Head of caudate nucleus (tissue), 42 donors: ENCODE data around the gene OR52E4.

Source experiments
- DNase-seq, 42 donors: peaks; one replicate each; pipeline versions ENCODE4 v3.0.0 to v3.0.0-alpha.2; 2020 to 2021; ENCODE audit warnings: mixed read lengths in 7 of 42
- intact Hi-C: fragments of 100-400 bp; cut with DNase I; formaldehyde crosslinking; loops from one replicate; pipeline ENCODE4 v1.15.0; 2022

The OR52E4 gene

GRCh38 chr11:5923794-5924193 lies 43.4 kb downstream of the OR52E4 start:
- intact Hi-C loops, result no loop called here
- DNase-seq, result no peak

GRCh38 chr11:5928271-5928670 lies 47.8 kb downstream of the OR52E4 start:
- DNase-seq, result no peak
- intact Hi-C loops, result no loop called here

- intact Hi-C loops, result no loop called here
- no peak for DNase-seq
Measured at GRCh38 chr11:5928811-5929210, 48.4 kb downstream of the OR52E4 start.

DNA sequence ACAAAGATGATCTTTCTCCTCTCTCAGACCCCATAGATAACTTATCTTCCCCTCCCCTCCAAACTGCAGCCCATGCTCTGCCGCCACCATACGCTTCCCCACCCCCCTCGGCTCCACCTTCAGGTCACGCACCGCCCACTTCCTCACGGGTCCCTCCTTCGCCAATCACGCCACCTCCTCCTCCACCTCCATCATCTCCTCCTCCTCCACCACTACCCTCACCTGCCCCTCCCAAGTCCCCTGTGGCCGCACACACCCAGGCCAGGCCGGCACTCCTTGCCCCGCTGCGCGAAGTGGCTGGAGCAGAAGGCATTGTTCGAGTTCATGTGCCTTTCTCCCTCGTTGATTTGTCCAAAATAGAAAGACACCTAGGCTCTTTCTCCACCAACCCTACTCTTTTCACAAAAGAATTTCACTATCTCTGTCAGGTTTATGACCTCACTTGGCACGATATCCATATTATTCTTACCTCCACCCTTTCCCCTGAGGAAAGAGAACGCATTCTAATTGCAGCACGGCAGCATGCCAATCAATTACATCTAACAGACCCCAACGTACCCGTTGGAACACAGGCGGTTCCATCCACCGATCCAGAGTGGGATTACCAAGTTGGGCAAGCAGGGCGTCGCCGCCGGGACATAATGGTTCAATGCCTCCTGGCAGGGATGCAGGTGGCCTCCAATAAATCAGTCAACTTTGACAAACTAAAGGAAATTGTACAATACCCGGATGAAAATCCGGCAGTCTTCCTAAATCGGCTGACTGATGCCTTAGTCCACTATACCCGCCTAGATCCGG lies 49.3 kb downstream of the OR52E4 start:
- no peak for DNase-seq
- intact Hi-C loops, result no loop called here

DNA sequence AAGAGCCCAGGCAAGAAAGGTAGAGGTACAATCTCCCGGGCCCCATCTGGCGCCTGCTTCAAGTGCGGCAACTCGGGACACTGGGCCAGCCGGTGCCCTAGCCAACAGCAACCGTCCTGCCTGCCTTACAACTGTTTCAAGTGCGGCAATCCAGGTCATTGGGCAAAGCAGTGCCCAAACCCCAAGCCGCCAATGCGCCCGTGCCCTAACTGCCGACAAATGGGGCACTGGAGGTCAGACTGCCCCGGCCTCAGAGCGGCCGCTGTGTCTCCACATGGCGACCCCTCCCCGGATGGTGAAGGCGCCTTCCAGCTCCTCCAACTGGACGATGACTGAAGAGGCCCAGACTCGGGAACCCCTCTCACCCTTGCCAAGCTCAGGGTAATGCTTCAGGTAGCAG lies 50.2 kb downstream of the OR52E4 start:
- DNase-seq, result no peak
- intact Hi-C loops, result no loop called here

DNA sequence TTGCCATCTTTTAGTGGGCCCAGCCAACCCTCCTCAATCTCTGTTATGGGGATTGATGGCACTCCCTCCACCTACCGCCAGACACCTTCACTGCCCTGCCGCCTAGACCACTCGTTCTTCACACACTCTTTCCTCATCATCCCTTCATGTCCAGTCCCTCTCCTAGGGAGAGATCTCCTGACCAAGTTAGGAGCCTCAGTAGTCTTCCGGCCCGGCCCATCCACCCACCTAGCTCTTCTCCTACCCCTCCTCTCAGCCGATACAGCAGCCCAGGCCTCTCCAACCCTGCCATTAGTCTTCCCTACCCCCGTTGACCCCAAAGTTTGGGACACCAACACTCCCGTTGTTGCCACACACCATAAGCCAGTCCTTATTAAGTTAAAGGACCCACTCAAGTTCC lies 50.6 kb downstream of the OR52E4 start:
- intact Hi-C loops, result no loop called here
- no peak for DNase-seq

DNA sequence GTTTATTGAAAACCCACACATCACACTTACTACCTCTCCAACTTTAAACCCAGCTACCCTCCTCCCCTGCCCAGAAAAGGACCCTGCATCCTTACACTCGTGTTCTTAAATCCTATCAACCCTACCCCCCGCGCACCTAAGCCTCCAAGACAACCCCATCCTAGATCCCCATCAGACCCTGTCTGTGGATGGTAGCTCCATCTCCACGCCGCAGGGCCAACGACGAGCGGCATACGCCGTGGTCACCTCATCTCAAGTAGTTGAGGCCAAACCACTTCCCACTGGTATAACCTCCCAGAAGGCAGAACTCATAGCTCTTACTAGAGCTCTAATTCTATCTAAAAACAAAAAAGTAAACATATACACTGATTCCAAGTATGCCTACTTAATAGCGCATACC lies 52.2 kb downstream of the OR52E4 start:
- intact Hi-C loops, result no loop called here
- DNase-seq, result no peak

GRCh38 chr11:5933116-5933515 lies 52.7 kb downstream of the OR52E4 start:
- DNase-seq, result no peak
- intact Hi-C loops, result no loop called here
